ENCODE data around the gene ABCB10.
"Not testable (repeated sequence)": the region's sequence is repeated elsewhere in the genome, so short reads cannot be mapped to it uniquely, and the experiment has no call there.

The ABCB10 gene

GRCh38 chr1:229572286-229572685 lies 13.8 kb upstream of the ABCB10 start:
- no peak for DNase-seq (ENCODE audit: low spot score)

GRCh38 chr1:229570891-229571516 lies 12.5 kb upstream of the ABCB10 start:
- DNase-seq (ENCODE audit: low spot score) = no peak

GRCh38 chr1:229570305-229570704 lies 11.8 kb upstream of the ABCB10 start:
- no peak for DNase-seq (ENCODE audit: low spot score)

- no peak for DNase-seq (ENCODE audit: low spot score)
Measured at GRCh38 chr1:229567109-229567868, 8.8 kb upstream of the ABCB10 start.

GRCh38 chr1:229563701-229564100 lies 5.2 kb upstream of the ABCB10 start:
- no peak for DNase-seq (ENCODE audit: low spot score)

- no peak for DNase-seq (ENCODE audit: low spot score)
Measured at GRCh38 chr1:229563241-229563640, 4.7 kb upstream of the ABCB10 start.

GRCh38 chr1:229562686-229563085 lies 4.2 kb upstream of the ABCB10 start:
- DNase-seq (ENCODE audit: low spot score) = no peak

- DNase-seq (ENCODE audit: low spot score) = no peak
Measured at GRCh38 chr1:229561141-229561540, 2.6 kb upstream of the ABCB10 start.

GRCh38 chr1:229560124-229560523 lies 1.6 kb upstream of the ABCB10 start:
- DNase-seq (ENCODE audit: low spot score) = not testable (repeated sequence)

GRCh38 chr1:229559336-229559801 lies 862 bp upstream of the ABCB10 start:
- DNase-seq (ENCODE audit: low spot score) = not testable (repeated sequence)

GRCh38 chr1:229557913-229558414 lies 543 bp downstream of the ABCB10 start:
- DNase-seq (ENCODE audit: low spot score) = peak; percentile 49

- no peak for DNase-seq (ENCODE audit: low spot score)
Measured at GRCh38 chr1:229557200-229557850, 1.2 kb downstream of the ABCB10 start.

- no peak for DNase-seq (ENCODE audit: low spot score)
Measured at GRCh38 chr1:229554886-229555621, 3.5 kb downstream of the ABCB10 start.

GRCh38 chr1:229553621-229554130 lies 4.8 kb downstream of the ABCB10 start:
- DNase-seq (ENCODE audit: low spot score) = no peak

- peak; percentile 41 for DNase-seq (ENCODE audit: low spot score)
Measured at GRCh38 chr1:229552732-229553131, 5.8 kb downstream of the ABCB10 start.

GRCh38 chr1:229550812-229551567 lies 7.5 kb downstream of the ABCB10 start:
- DNase-seq (ENCODE audit: low spot score) = no peak

- no peak for DNase-seq (ENCODE audit: low spot score)
Measured at GRCh38 chr1:229547542-229547941, 11.0 kb downstream of the ABCB10 start.

GRCh38 chr1:229544587-229544986 lies 13.9 kb downstream of the ABCB10 start:
- DNase-seq (ENCODE audit: low spot score) = no peak

- no peak for DNase-seq (ENCODE audit: low spot score)
Measured at GRCh38 chr1:229539863-229540506, 18.5 kb downstream of the ABCB10 start.

- DNase-seq (ENCODE audit: low spot score) = no peak
Measured at GRCh38 chr1:229538945-229539344, 19.6 kb downstream of the ABCB10 start.

GRCh38 chr1:229537894-229538293 lies 20.6 kb downstream of the ABCB10 start:
- no peak for DNase-seq (ENCODE audit: low spot score)

Measured in putamen (tissue), 1 donor.